Measurements from ENCODE around the gene SIX5.

DNA sequence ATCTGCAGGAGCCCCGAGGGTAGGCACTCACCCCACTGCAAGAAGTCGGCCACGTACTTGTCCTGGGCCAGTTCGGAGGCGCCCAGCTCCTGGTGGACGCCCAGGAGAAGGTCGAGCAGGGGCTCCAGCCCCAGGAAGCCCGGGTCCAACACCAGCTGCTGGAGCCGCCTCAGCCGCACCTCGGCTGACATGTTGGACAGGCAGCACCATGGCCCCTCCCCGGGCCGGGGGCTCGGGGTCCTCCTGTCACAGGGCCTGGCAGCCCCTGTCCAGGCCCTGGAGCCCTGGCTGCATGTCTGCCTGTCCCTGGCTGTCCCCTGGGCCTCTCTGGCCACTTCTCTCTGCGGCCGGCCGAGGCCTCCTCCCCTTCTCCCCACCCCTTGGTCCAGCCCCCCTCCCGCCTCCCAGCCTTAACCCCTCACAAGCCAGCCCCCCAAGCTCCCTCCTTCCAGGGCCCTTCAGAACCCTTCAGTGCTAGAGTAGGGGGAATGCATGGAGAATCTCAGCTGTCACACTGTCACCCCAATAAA, 13.2 kb upstream of the SIX5 start, which contains the start of gene DMPK:
- TF ChIP-seq MYNN (tag by site-specific recombination; IDR thresholded peaks at IDR 0.05; ENCODE audit: borderline replicate concordance) (no peak), ZNF701 (tag by site-specific recombination; IDR thresholded peaks at IDR 0.05) (no peak), ZSCAN16 (tag by site-specific recombination; IDR thresholded peaks at IDR 0.05) (no peak), ZNF791 (tag by site-specific recombination; IDR thresholded peaks at IDR 0.05) (no peak), SCRT1 (tag by site-specific recombination; IDR thresholded peaks at IDR 0.05; ENCODE audit: borderline replicate concordance) (no peak), ZNF558 (tag by site-specific recombination; IDR thresholded peaks at IDR 0.05) (no peak), IKZF3 (tag by site-specific recombination; IDR thresholded peaks at IDR 0.05) (no peak), SALL2 (tag by site-specific recombination; IDR thresholded peaks at IDR 0.05; ENCODE audit: borderline replicate concordance) (no peak)
- TF ChIP-seq, protein P1, sequence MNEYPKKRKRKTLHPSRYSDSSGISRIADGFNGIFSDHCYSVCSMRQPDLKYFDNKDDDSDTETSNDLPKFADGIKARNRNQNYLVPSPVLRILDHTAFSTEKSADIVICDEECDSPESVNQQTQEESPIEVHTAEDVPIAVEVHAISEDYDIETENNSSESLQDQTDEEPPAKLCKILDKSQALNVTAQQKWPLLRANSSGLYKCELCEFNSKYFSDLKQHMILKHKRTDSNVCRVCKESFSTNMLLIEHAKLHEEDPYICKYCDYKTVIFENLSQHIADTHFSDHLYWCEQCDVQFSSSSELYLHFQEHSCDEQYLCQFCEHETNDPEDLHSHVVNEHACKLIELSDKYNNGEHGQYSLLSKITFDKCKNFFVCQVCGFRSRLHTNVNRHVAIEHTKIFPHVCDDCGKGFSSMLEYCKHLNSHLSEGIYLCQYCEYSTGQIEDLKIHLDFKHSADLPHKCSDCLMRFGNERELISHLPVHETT (tag by site-specific recombination; IDR thresholded peaks at IDR 0.05): no peak
- TF ChIP-seq, protein P2, sequence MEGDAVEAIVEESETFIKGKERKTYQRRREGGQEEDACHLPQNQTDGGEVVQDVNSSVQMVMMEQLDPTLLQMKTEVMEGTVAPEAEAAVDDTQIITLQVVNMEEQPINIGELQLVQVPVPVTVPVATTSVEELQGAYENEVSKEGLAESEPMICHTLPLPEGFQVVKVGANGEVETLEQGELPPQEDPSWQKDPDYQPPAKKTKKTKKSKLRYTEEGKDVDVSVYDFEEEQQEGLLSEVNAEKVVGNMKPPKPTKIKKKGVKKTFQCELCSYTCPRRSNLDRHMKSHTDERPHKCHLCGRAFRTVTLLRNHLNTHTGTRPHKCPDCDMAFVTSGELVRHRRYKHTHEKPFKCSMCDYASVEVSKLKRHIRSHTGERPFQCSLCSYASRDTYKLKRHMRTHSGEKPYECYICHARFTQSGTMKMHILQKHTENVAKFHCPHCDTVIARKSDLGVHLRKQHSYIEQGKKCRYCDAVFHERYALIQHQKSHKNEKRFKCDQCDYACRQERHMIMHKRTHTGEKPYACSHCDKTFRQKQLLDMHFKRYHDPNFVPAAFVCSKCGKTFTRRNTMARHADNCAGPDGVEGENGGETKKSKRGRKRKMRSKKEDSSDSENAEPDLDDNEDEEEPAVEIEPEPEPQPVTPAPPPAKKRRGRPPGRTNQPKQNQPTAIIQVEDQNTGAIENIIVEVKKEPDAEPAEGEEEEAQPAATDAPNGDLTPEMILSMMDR (tag by site-specific recombination; IDR thresholded peaks at IDR 0.05): no peak
- TF ChIP-seq, protein P3, sequence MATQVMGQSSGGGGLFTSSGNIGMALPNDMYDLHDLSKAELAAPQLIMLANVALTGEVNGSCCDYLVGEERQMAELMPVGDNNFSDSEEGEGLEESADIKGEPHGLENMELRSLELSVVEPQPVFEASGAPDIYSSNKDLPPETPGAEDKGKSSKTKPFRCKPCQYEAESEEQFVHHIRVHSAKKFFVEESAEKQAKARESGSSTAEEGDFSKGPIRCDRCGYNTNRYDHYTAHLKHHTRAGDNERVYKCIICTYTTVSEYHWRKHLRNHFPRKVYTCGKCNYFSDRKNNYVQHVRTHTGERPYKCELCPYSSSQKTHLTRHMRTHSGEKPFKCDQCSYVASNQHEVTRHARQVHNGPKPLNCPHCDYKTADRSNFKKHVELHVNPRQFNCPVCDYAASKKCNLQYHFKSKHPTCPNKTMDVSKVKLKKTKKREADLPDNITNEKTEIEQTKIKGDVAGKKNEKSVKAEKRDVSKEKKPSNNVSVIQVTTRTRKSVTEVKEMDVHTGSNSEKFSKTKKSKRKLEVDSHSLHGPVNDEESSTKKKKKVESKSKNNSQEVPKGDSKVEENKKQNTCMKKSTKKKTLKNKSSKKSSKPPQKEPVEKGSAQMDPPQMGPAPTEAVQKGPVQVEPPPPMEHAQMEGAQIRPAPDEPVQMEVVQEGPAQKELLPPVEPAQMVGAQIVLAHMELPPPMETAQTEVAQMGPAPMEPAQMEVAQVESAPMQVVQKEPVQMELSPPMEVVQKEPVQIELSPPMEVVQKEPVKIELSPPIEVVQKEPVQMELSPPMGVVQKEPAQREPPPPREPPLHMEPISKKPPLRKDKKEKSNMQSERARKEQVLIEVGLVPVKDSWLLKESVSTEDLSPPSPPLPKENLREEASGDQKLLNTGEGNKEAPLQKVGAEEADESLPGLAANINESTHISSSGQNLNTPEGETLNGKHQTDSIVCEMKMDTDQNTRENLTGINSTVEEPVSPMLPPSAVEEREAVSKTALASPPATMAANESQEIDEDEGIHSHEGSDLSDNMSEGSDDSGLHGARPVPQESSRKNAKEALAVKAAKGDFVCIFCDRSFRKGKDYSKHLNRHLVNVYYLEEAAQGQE (tag by site-specific recombination; IDR thresholded peaks at IDR 0.05): no peak
